Measurements from ENCODE around the gene P4HTM. TPM values are rescaled to one million over a fixed set of nuclear protein-coding genes. Genes with fewer than 3 reads are reported as not detected.

P4HTM gene
- total RNA-seq, 2 experiments from 2014 or later, result 24.8 to 25.0 TPM

- CTCF ChIA-PET, result interaction anchor here (2.0 to 2.2 kb wide), 2 partner anchors 9 to 18 kb away, joined by 6 to 10 read pairs; no protein-coding TSS in a partner anchor
- H3K36me3 Mint-ChIP-seq (ENCODE audit: low read depth), result peaks cover 9% of the 10 kb centered on the region
- DNase-seq, result no peak
- intact Hi-C loops (cut with micrococcal nuclease), result no loop called here
- H3K4me1 Mint-ChIP-seq (ENCODE audit: low read depth), result peaks cover 19% of the 10 kb centered on the region
- H3K27me3 Mint-ChIP-seq, result no peaks in the 10 kb centered on the region
- TF ChIP-seq, protein P1, sequence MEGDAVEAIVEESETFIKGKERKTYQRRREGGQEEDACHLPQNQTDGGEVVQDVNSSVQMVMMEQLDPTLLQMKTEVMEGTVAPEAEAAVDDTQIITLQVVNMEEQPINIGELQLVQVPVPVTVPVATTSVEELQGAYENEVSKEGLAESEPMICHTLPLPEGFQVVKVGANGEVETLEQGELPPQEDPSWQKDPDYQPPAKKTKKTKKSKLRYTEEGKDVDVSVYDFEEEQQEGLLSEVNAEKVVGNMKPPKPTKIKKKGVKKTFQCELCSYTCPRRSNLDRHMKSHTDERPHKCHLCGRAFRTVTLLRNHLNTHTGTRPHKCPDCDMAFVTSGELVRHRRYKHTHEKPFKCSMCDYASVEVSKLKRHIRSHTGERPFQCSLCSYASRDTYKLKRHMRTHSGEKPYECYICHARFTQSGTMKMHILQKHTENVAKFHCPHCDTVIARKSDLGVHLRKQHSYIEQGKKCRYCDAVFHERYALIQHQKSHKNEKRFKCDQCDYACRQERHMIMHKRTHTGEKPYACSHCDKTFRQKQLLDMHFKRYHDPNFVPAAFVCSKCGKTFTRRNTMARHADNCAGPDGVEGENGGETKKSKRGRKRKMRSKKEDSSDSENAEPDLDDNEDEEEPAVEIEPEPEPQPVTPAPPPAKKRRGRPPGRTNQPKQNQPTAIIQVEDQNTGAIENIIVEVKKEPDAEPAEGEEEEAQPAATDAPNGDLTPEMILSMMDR (IDR thresholded peaks at IDR 0.05), result no peak
- no peak overlapping the region for H3K27ac Mint-ChIP-seq
- POLR2A ChIA-PET, result interaction anchor here (0.8 to 3.0 kb wide), 4 partner anchors 8 to 20 kb away, joined by 3 to 13 read pairs (median 6); partner anchors contain the start of gene WDR6
- no peak overlapping the region for H3K4me3 Mint-ChIP-seq
- no peak for ATAC-seq
- no peaks in the 10 kb centered on the region for H3K9me3 Mint-ChIP-seq
These were observed 6.6 kb downstream of the P4HTM start for GRCh38 chr3:48996640-48997039.

GRCh38 chr3:48997102-48997635, 7.1 kb downstream of the P4HTM start:
- Mint-ChIP-seq H3K36me3 (ENCODE audit: low read depth) (peaks cover 5% of the 10 kb centered on the region), H3K27ac (no peak overlapping the region), H3K9me3 (no peaks in the 10 kb centered on the region), H3K27me3 (no peaks in the 10 kb centered on the region), H3K4me1 (ENCODE audit: low read depth) (peaks cover 15% of the 10 kb centered on the region), H3K4me3 (no peak overlapping the region)
- intact Hi-C loops (cut with micrococcal nuclease), result no loop called here
- ChIA-PET POLR2A (interaction anchor here (0.8 to 3.0 kb wide), 4 partner anchors 8 to 21 kb away, joined by 3 to 13 read pairs (median 4); partner anchors contain the start of gene WDR6), CTCF (interaction anchor here (2.0 to 2.2 kb wide), 2 partner anchors 9 to 17 kb away, joined by 6 to 10 read pairs; no protein-coding TSS in a partner anchor)
- TF ChIP-seq, protein P1 (IDR thresholded peaks at IDR 0.05), result no peak
- no peak for DNase-seq
- ATAC-seq, result no peak

GRCh38 chr3:48997714-48998637, 7.9 kb downstream of the P4HTM start:
- POLR2A ChIA-PET, result interaction anchor here (1.1 to 3.0 kb wide), 3 partner anchors 9 to 20 kb away, joined by 3 to 13 read pairs (median 6); partner anchors contain the start of gene WDR6
- H3K27ac Mint-ChIP-seq, result no peak overlapping the region
- H3K9me3 Mint-ChIP-seq, result no peaks in the 10 kb centered on the region
- CTCF ChIA-PET, result interaction anchor here (1.3 to 2.2 kb wide), 2 partner anchors 9 to 10 kb away, joined by 5 to 10 read pairs; partner anchors contain the start of gene WDR6
- peaks cover 4% of the 10 kb centered on the region for H3K36me3 Mint-ChIP-seq (ENCODE audit: low read depth)
- no peak for DNase-seq
- no peak overlapping the region for H3K4me3 Mint-ChIP-seq
- ATAC-seq, result no peak
- TF ChIP-seq, protein P1 (IDR thresholded peaks at IDR 0.05), result no peak
- intact Hi-C loops (cut with micrococcal nuclease), result no loop called here
- H3K4me1 Mint-ChIP-seq (ENCODE audit: low read depth), result peaks cover 15% of the 10 kb centered on the region
- no peaks in the 10 kb centered on the region for H3K27me3 Mint-ChIP-seq

- no peaks in the 10 kb centered on the region for H3K9me3 Mint-ChIP-seq
- no peak for DNase-seq
- TF ChIP-seq, protein P1 (IDR thresholded peaks at IDR 0.05), result no peak
- peaks cover 1% of the 10 kb centered on the region for H3K36me3 Mint-ChIP-seq (ENCODE audit: low read depth)
- ATAC-seq, result no peak
- POLR2A ChIA-PET, result no interaction called here
- no peak overlapping the region for H3K27ac Mint-ChIP-seq
- H3K4me3 Mint-ChIP-seq, result no peak overlapping the region
- no peaks in the 10 kb centered on the region for H3K27me3 Mint-ChIP-seq
- CTCF ChIA-PET, result no interaction called here
- H3K4me1 Mint-ChIP-seq (ENCODE audit: low read depth), result peaks cover 7% of the 10 kb centered on the region
- intact Hi-C loops (cut with micrococcal nuclease), result no loop called here
These were observed 9.2 kb downstream of the P4HTM start for GRCh38 chr3:48999085-48999858.
